HEK293 (cell line): ENCODE results near the gene EXOSC7.

Source experiments
- CTCF ChIA-PET: fragments of 350-600 bp; formaldehyde crosslinking; extraction: SDS; loops from one replicate; lab custom pipeline; 2021; ENCODE audit warnings: antibody characterized with exemption; lab: Yijun Ruan, JAX
- POLR2A ChIA-PET: fragments of 300-600 bp; formaldehyde crosslinking; extraction: SDS; loops from one replicate; lab custom pipeline; 2020; ENCODE audit warnings: antibody characterized with exemption, inconsistent platforms; lab: Yijun Ruan, JAX
- H3K27ac ChIP-seq: fragments of 200-500 bp; sonication (Bioruptor generic); 2 replicates; pipeline ENCODE4 v1.5.1; 2014; ENCODE audit warnings: low read depth, low read length, control low read depth, inconsistent platforms; ENCODE audit errors: extremely low read depth
- H3K36me3 ChIP-seq, 2 experiments: fragments of 200-500 bp in 1 of 2; sonication (Bioruptor generic) in 1 of 2; 1 replicate in 1 of 2; 2 replicates in 1 of 2; pipeline ENCODE4 v1.5.1; 2014 to 2017; ENCODE audit warnings: inconsistent platforms in 2 of 2, low read length in 2 of 2; ENCODE audit not compliant: control insufficient read depth in 2 of 2, insufficient read depth in 1 of 2
- H3K4me1 ChIP-seq: fragments of 200-500 bp; sonication (Bioruptor generic); 2 replicates; pipeline ENCODE4 v1.5.1; 2014; ENCODE audit warnings: mild to moderate bottlenecking, low read length, inconsistent platforms; ENCODE audit not compliant: control insufficient read depth, insufficient read depth
- H3K4me3 ChIP-seq: 2 replicates; pipeline ENCODE4 v1.5.1; 2011; ENCODE audit warnings: low read depth, mild to moderate bottlenecking, control low read depth, low read length, moderate library complexity
- H3K9me3 ChIP-seq: fragments of 200-500 bp; sonication (Bioruptor generic); 2 replicates; pipeline ENCODE4 v1.5.1; 2014; ENCODE audit warnings: low read depth, low read length, inconsistent platforms; ENCODE audit not compliant: control insufficient read depth, insufficient read depth
- GLI2 ChIP-seq: fragments of 450-650 bp; formaldehyde crosslinking; IDR thresholded peaks from 2 replicates; pipeline ENCODE4; 2017; ENCODE audit warnings: missing biosample characterization, missing genetic modification characterization, low read depth, borderline replicate concordance
- PRDM1 ChIP-seq: fragments of 450-650 bp; formaldehyde crosslinking; IDR thresholded peaks from 2 replicates; pipeline ENCODE4; 2016; ENCODE audit warnings: missing biosample characterization, missing genetic modification characterization
- RBAK ChIP-seq: fragments of 450-650 bp; formaldehyde crosslinking; IDR thresholded peaks from 2 replicates; pipeline ENCODE4 v1.5.1; 2016; ENCODE audit warnings: missing biosample characterization, missing genetic modification characterization
- SCRT2 ChIP-seq: fragments of 450-650 bp; formaldehyde crosslinking; IDR thresholded peaks from 2 replicates; pipeline ENCODE4 v1.5.1; 2016; ENCODE audit warnings: missing biosample characterization, missing genetic modification characterization
- WT1 ChIP-seq: fragments of 450-650 bp; formaldehyde crosslinking; IDR thresholded peaks from 2 replicates; pipeline ENCODE4 v1.5.1; 2016; ENCODE audit warnings: missing biosample characterization, missing genetic modification characterization
- ZBTB11 ChIP-seq: fragments of 450-650 bp; formaldehyde crosslinking; conservative IDR thresholded peaks from 2 replicates; pipeline ENCODE4 v1.5.1; 2016; ENCODE audit warnings: low read depth, missing biosample characterization, missing genetic modification characterization
- ZIC2 ChIP-seq: fragments of 450-650 bp; formaldehyde crosslinking; IDR thresholded peaks from 2 replicates; pipeline ENCODE4 v1.5.1; 2016; ENCODE audit warnings: missing biosample characterization, missing genetic modification characterization
- ZNF112 ChIP-seq: fragments of 450-650 bp; formaldehyde crosslinking; IDR thresholded peaks from 2 replicates; pipeline ENCODE4 v1.5.0; 2017; ENCODE audit warnings: missing biosample characterization, missing genetic modification characterization
- ZNF121 ChIP-seq: fragments of 450-650 bp; formaldehyde crosslinking; IDR thresholded peaks from 2 replicates; pipeline ENCODE4 v1.5.1; 2016; ENCODE audit warnings: missing biosample characterization, missing genetic modification characterization
- ZNF19 ChIP-seq: fragments of 450-650 bp; formaldehyde crosslinking; IDR thresholded peaks from 2 replicates; pipeline ENCODE4; 2016; ENCODE audit warnings: missing biosample characterization, missing genetic modification characterization, low read depth
- ZNF280D ChIP-seq: fragments of 450-650 bp; formaldehyde crosslinking; IDR thresholded peaks from 2 replicates; pipeline ENCODE4 v1.5.1; 2016; ENCODE audit warnings: missing biosample characterization, missing genetic modification characterization
- ZNF341 ChIP-seq: fragments of 450-650 bp; formaldehyde crosslinking; IDR thresholded peaks from 2 replicates; pipeline ENCODE4; 2016; ENCODE audit warnings: low read depth, missing biosample characterization, missing genetic modification characterization
- ZNF354C ChIP-seq: fragments of 450-650 bp; formaldehyde crosslinking; IDR thresholded peaks from 2 replicates; pipeline ENCODE4 v1.5.1; 2016; ENCODE audit warnings: missing biosample characterization, missing genetic modification characterization, low read depth, borderline replicate concordance
- ZNF391 ChIP-seq: fragments of 450-650 bp; formaldehyde crosslinking; IDR thresholded peaks from 2 replicates; pipeline ENCODE4 v1.5.1; 2016; ENCODE audit warnings: low read depth, missing biosample characterization, missing genetic modification characterization, borderline replicate concordance
- ZNF76 ChIP-seq: fragments of 450-650 bp; formaldehyde crosslinking; IDR thresholded peaks from 2 replicates; pipeline ENCODE4; 2016; ENCODE audit warnings: low read depth, missing biosample characterization, missing genetic modification characterization, borderline replicate concordance
- ZNF777 ChIP-seq: fragments of 450-650 bp; formaldehyde crosslinking; IDR thresholded peaks from 2 replicates; pipeline ENCODE4 v1.5.1; 2017; ENCODE audit warnings: missing biosample characterization, missing genetic modification characterization, borderline replicate concordance
- ZNF792 ChIP-seq: fragments of 450-650 bp; formaldehyde crosslinking; IDR thresholded peaks from 2 replicates; pipeline ENCODE4 v1.5.1; 2016; ENCODE audit warnings: missing biosample characterization, missing genetic modification characterization
- ZSCAN23 ChIP-seq: fragments of 450-650 bp; formaldehyde crosslinking; IDR thresholded peaks from 2 replicates; pipeline ENCODE4 v1.5.1; 2016; ENCODE audit warnings: missing biosample characterization, missing genetic modification characterization

The EXOSC7 gene

GRCh38 chr3:44982817-44983216, 6.8 kb downstream of the EXOSC7 start:
- ChIA-PET POLR2A (no interaction called here), CTCF (interaction anchor here (1.3 kb wide), 1 partner anchor 15 kb away, joined by 3 read pairs; no protein-coding TSS in a partner anchor)
- TF ChIP-seq ZNF76 (tag by site-specific recombination) (no peak), PRDM1 (no peak), WT1 (tag by site-specific recombination) (no peak), ZNF19 (tag by site-specific recombination) (no peak), ZNF121 (tag by site-specific recombination) (no peak), ZNF280D (tag by site-specific recombination) (no peak), ZNF792 (no peak), ZNF112 (tag by site-specific recombination) (no peak), SCRT2 (no peak), GLI2 (tag by site-specific recombination) (no peak)
- Histone ChIP-seq H3K36me3 (peaks cover 0 to 11% of the 10 kb centered on the region in 2 experiments; a peak in 1 of 3 replicates), H3K4me1 (no peaks in the 10 kb centered on the region), H3K9me3 (no peaks in the 10 kb centered on the region), H3K27ac (no peak overlapping the region), H3K4me3 (no peak overlapping the region)

GRCh38 chr3:44983484-44983941, 7.5 kb downstream of the EXOSC7 start:
- Histone ChIP-seq H3K4me3 (no peak overlapping the region), H3K27ac (no peak overlapping the region), H3K9me3 (no peaks in the 10 kb centered on the region), H3K4me1 (no peaks in the 10 kb centered on the region), H3K36me3 (peaks cover 0 to 11% of the 10 kb centered on the region in 2 experiments; a peak in 1 of 3 replicates)
- ChIA-PET POLR2A (no interaction called here), CTCF (no interaction called here)
- TF ChIP-seq ZNF391 (tag by site-specific recombination), result no peak
- TF ChIP-seq ZNF777, result no peak
- TF ChIP-seq ZSCAN23, result no peak
- TF ChIP-seq ZNF341, result 0 out of 2 replicates have a peak, but pooled peaks have one; percentile 14
- TF ChIP-seq ZBTB11 (tag by site-specific recombination), result no peak
- TF ChIP-seq ZNF354C (tag by site-specific recombination), result no peak
- TF ChIP-seq RBAK, result no peak
- TF ChIP-seq ZIC2, result 0 out of 2 replicates have a peak, but pooled peaks have one; percentile 13
